ENCODE results near the gene OR2M4.
"Not testable (repeated sequence)": the region's sequence is repeated elsewhere in the genome, so short reads cannot be mapped to it uniquely, and the experiment has no call there.

The OR2M4 gene

DNA sequence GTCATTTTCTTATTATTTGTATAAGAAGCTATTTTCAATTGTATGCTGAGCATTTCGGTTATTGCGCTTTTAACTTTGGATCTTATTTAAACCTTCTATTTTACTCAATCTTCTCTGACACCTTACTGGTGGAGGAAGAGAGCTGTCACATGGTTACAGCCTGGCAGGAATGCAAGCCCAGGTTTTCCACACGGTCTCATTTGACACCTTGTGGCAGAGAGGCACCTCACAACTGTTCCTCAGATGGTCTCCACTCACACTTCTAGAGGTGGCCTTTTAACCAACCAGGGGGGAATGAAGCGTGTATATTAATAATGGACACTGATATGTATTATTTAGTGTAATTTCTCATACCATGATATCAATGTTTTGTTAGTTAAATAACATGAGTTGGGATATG lies 37.0 kb downstream of the OR2M4 start:
- no peaks in the 10 kb centered on the region for H3K4me1 ChIP-seq (ENCODE audit: control insufficient read depth, low read depth, low read length)
- no peak overlapping the region for H3K4me3 ChIP-seq (ENCODE audit: low read length)
- H3K9me3 ChIP-seq (ENCODE audit: control insufficient read depth, low read depth, low read length) = peaks cover 61% of the 10 kb centered on the region
- no peak overlapping the region for H3K9ac ChIP-seq (ENCODE audit: low read length)
- no peaks in the 10 kb centered on the region for H3K36me3 ChIP-seq (ENCODE audit: control insufficient read depth, low read depth, low read length)
- no peaks in the 10 kb centered on the region for H3K27me3 ChIP-seq (ENCODE audit: control insufficient read depth, insufficient read depth, low read length)
- no peak overlapping the region for H3K27ac ChIP-seq (ENCODE audit: low read length)

DNA sequence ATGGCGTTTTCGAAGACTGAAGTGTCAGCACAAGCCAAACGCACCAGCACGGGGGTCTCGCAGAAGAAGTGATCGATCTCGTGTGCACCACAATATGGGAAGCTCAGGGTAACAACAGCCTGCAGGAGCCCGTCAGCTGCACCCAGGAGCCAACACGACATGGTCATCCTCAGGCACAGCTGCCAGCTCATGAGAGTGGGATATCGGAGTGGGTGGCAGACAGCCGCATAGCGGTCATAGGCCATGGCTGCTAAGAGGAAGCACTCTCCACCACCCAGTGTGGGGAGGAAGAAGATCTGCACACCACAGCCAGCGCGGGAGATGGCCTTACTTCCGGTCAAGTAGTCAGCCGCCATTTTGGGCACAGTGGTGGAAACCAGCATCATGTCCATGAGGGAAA lies 42.0 kb downstream of the OR2M4 start:
- H3K27ac ChIP-seq (ENCODE audit: low read length); H3K9ac ChIP-seq (ENCODE audit: low read length); H3K36me3 ChIP-seq (ENCODE audit: control insufficient read depth, low read depth, low read length); H3K27me3 ChIP-seq (ENCODE audit: control insufficient read depth, insufficient read depth, low read length); H3K4me3 ChIP-seq (ENCODE audit: low read length); H3K4me1 ChIP-seq (ENCODE audit: control insufficient read depth, low read depth, low read length): not testable (repeated sequence)
- H3K9me3 ChIP-seq (ENCODE audit: control insufficient read depth, low read depth, low read length) = peaks cover 48% of the 10 kb centered on the region

DNA sequence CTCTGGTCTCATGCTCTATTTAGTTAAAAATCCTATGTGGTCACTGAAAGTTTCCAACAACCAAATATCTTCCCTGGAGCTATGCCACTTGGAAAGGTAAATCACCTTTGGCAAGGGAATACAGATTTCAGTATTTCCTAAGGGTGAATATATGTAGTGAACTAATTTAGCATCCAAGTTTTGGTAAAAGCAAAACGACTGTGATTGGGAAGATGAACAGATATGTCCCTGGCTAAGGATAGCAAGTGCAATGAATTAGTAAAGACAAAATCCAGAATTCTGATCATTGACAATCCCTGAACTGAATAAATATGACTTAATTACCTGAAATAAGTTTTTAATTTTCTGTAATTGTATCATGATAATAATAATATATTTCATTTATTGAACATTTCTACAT lies 46.7 kb downstream of the OR2M4 start, which contains the start of gene OR2T33:
Gene OR2T33 (minus strand): TSS at position 101 of the 400 bp plus-strand sequence. CDS start 4,162 bp downstream, outside the sequence.
- H3K36me3 ChIP-seq (ENCODE audit: control insufficient read depth, low read depth, low read length) = no peaks in the 10 kb centered on the region

DNA sequence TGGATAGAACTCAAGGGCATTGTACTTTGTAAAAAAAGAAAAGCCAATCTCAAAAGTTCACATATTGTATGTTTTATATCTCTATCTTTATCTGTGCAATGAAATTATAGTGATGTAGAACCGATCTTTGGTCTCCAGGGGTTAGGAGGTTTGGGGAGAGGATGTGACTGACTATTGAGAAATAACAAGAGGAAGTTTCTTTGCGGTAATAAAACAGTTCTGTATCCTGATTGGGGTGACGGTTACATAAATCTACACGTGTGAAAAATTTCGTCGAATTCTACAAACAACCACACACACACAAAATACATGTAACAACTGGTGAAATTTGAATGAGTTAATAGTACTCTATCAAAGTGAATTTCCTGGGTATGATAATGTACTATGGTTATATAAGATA lies 57.2 kb downstream of the OR2M4 start:
- Histone ChIP-seq H3K4me1 (ENCODE audit: control insufficient read depth, low read depth, low read length) (no peaks in the 10 kb centered on the region), H3K27me3 (ENCODE audit: control insufficient read depth, insufficient read depth, low read length) (no peaks in the 10 kb centered on the region), H3K27ac (ENCODE audit: low read length) (no peak overlapping the region), H3K36me3 (ENCODE audit: control insufficient read depth, low read depth, low read length) (no peaks in the 10 kb centered on the region), H3K9ac (ENCODE audit: low read length) (no peak overlapping the region), H3K9me3 (ENCODE audit: control insufficient read depth, low read depth, low read length) (peaks cover 52% of the 10 kb centered on the region), H3K4me3 (ENCODE audit: low read length) (no peak overlapping the region)

More for the DNA sequence above, 46.7 kb downstream of the OR2M4 start, which contains the start of gene OR2T33:
- Histone ChIP-seq H3K9me3 (ENCODE audit: control insufficient read depth, low read depth, low read length) (peaks cover 71% of the 10 kb centered on the region), H3K4me1 (ENCODE audit: control insufficient read depth, low read depth, low read length) (no peaks in the 10 kb centered on the region), H3K4me3 (ENCODE audit: low read length) (no peak within 1 kb of the TSS), H3K27me3 (ENCODE audit: control insufficient read depth, insufficient read depth, low read length) (no peaks in the 10 kb centered on the region), H3K27ac (ENCODE audit: low read length) (no peak within 1 kb of the TSS), H3K9ac (ENCODE audit: low read length) (no peak within 1 kb of the TSS)
